ENCODE measurements around the gene ADAM12.
"Not testable (repeated sequence)": the region's sequence is repeated elsewhere in the genome, so short reads cannot be mapped to it uniquely, and the experiment has no call there.

DNA sequence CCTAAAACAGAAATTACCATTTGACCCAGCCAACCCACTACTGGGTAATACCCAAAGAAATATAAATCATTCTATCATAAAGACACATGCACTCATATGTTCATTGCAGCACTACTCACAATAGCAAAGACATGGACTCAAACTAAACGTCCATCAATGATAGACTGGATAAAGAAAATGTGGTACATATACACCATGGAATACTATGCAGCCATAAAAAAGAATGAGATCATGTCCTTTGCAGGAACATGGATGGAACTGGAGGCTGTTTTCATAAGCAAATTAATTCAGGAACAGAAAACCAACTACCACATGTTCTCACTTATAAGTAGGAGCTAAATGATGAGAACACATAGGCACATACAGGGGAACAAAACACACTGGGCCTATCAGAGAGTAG lies 340.5 kb downstream of the ADAM12 start:
- TF ChIP-seq SP1 (IDR thresholded peaks at IDR 0.05); SP1 (CRISPR knock-in tag; IDR thresholded peaks at IDR 0.05); POLR2A (IDR thresholded peaks at IDR 0.05; ENCODE audit: insufficient read depth in 1 of 2, low read depth in 2 of 2, low read length in 2 of 2); SMC3 (IDR thresholded peaks at IDR 0.05; ENCODE audit: low read length); ZKSCAN1 (IDR thresholded peaks at IDR 0.05; ENCODE audit: low read length): not testable (repeated sequence)
- TF ChIP-seq, protein P1, sequence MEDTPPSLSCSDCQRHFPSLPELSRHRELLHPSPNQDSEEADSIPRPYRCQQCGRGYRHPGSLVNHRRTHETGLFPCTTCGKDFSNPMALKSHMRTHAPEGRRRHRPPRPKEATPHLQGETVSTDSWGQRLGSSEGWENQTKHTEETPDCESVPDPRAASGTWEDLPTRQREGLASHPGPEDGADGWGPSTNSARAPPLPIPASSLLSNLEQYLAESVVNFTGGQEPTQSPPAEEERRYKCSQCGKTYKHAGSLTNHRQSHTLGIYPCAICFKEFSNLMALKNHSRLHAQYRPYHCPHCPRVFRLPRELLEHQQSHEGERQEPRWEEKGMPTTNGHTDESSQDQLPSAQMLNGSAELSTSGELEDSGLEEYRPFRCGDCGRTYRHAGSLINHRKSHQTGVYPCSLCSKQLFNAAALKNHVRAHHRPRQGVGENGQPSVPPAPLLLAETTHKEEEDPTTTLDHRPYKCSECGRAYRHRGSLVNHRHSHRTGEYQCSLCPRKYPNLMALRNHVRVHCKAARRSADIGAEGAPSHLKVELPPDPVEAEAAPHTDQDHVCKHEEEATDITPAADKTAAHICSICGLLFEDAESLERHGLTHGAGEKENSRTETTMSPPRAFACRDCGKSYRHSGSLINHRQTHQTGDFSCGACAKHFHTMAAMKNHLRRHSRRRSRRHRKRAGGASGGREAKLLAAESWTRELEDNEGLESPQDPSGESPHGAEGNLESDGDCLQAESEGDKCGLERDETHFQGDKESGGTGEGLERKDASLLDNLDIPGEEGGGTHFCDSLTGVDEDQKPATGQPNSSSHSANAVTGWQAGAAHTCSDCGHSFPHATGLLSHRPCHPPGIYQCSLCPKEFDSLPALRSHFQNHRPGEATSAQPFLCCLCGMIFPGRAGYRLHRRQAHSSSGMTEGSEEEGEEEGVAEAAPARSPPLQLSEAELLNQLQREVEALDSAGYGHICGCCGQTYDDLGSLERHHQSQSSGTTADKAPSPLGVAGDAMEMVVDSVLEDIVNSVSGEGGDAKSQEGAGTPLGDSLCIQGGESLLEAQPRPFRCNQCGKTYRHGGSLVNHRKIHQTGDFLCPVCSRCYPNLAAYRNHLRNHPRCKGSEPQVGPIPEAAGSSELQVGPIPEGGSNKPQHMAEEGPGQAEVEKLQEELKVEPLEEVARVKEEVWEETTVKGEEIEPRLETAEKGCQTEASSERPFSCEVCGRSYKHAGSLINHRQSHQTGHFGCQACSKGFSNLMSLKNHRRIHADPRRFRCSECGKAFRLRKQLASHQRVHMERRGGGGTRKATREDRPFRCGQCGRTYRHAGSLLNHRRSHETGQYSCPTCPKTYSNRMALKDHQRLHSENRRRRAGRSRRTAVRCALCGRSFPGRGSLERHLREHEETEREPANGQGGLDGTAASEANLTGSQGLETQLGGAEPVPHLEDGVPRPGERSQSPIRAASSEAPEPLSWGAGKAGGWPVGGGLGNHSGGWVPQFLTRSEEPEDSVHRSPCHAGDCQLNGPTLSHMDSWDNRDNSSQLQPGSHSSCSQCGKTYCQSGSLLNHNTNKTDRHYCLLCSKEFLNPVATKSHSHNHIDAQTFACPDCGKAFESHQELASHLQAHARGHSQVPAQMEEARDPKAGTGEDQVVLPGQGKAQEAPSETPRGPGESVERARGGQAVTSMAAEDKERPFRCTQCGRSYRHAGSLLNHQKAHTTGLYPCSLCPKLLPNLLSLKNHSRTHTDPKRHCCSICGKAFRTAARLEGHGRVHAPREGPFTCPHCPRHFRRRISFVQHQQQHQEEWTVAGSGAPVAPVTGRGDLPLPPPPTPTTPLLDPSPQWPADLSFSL (CRISPR knock-in tag; IDR thresholded peaks at IDR 0.05) = not testable (repeated sequence)
- TF ChIP-seq, protein P2, sequence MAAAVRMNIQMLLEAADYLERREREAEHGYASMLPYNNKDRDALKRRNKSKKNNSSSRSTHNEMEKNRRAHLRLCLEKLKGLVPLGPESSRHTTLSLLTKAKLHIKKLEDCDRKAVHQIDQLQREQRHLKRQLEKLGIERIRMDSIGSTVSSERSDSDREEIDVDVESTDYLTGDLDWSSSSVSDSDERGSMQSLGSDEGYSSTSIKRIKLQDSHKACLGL (CRISPR knock-in tag; IDR thresholded peaks at IDR 0.05) = not testable (repeated sequence)
- TF ChIP-seq, protein P3, sequence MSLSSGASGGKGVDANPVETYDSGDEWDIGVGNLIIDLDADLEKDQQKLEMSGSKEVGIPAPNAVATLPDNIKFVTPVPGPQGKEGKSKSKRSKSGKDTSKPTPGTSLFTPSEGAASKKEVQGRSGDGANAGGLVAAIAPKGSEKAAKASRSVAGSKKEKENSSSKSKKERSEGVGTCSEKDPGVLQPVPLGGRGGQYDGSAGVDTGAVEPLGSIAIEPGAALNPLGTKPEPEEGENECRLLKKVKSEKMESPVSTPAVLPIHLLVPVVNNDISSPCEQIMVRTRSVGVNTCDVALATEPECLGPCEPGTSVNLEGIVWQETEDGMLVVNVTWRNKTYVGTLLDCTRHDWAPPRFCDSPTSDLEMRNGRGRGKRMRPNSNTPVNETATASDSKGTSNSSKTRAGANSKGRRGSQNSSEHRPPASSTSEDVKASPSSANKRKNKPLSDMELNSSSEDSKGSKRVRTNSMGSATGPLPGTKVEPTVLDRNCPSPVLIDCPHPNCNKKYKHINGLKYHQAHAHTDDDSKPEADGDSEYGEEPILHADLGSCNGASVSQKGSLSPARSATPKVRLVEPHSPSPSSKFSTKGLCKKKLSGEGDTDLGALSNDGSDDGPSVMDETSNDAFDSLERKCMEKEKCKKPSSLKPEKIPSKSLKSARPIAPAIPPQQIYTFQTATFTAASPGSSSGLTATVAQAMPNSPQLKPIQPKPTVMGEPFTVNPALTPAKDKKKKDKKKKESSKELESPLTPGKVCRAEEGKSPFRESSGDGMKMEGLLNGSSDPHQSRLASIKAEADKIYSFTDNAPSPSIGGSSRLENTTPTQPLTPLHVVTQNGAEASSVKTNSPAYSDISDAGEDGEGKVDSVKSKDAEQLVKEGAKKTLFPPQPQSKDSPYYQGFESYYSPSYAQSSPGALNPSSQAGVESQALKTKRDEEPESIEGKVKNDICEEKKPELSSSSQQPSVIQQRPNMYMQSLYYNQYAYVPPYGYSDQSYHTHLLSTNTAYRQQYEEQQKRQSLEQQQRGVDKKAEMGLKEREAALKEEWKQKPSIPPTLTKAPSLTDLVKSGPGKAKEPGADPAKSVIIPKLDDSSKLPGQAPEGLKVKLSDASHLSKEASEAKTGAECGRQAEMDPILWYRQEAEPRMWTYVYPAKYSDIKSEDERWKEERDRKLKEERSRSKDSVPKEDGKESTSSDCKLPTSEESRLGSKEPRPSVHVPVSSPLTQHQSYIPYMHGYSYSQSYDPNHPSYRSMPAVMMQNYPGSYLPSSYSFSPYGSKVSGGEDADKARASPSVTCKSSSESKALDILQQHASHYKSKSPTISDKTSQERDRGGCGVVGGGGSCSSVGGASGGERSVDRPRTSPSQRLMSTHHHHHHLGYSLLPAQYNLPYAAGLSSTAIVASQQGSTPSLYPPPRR (CRISPR knock-in tag; IDR thresholded peaks at IDR 0.05; ENCODE audit: borderline replicate concordance) = not testable (repeated sequence)
- TF ChIP-seq, protein P4, sequence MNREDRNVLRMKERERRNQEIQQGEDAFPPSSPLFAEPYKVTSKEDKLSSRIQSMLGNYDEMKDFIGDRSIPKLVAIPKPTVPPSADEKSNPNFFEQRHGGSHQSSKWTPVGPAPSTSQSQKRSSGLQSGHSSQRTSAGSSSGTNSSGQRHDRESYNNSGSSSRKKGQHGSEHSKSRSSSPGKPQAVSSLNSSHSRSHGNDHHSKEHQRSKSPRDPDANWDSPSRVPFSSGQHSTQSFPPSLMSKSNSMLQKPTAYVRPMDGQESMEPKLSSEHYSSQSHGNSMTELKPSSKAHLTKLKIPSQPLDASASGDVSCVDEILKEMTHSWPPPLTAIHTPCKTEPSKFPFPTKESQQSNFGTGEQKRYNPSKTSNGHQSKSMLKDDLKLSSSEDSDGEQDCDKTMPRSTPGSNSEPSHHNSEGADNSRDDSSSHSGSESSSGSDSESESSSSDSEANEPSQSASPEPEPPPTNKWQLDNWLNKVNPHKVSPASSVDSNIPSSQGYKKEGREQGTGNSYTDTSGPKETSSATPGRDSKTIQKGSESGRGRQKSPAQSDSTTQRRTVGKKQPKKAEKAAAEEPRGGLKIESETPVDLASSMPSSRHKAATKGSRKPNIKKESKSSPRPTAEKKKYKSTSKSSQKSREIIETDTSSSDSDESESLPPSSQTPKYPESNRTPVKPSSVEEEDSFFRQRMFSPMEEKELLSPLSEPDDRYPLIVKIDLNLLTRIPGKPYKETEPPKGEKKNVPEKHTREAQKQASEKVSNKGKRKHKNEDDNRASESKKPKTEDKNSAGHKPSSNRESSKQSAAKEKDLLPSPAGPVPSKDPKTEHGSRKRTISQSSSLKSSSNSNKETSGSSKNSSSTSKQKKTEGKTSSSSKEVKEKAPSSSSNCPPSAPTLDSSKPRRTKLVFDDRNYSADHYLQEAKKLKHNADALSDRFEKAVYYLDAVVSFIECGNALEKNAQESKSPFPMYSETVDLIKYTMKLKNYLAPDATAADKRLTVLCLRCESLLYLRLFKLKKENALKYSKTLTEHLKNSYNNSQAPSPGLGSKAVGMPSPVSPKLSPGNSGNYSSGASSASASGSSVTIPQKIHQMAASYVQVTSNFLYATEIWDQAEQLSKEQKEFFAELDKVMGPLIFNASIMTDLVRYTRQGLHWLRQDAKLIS (CRISPR knock-in tag; IDR thresholded peaks at IDR 0.05) = not testable (repeated sequence)
